Heart left ventricle (tissue), 13 donors: ENCODE measurements around the gene IGF1R.

Source experiments
- CTCF ChIP-seq, 12 donors: fragments of 200-600 bp; sonication (generic) in 4 of 12; IDR thresholded peaks; one replicate each; pipeline versions ENCODE4 v1.5.0 to v1.8.0; 2018 to 2022; ENCODE audit warnings: antibody characterized with exemption in 12 of 12, mild to moderate bottlenecking in 5 of 12
- POLR2A ChIP-seq, 2 donors: fragments of 450-650 bp; IDR thresholded peaks; one replicate each; pipeline ENCODE4 v1.6.1; 2017; ENCODE audit warnings: antibody characterized with exemption in 2 of 2, mild to moderate bottlenecking in 2 of 2, moderate library complexity in 2 of 2
- donor health status: ischemic (EF 13 %, LVEDD 7.1; RV severe dilation, severe dysfunction).
- donor health status: DM: no; HTN: yes; CAD: no.
- donor health status: DM: no; HTN: no; CAD: no.
- donor health status: ischemic (EF 25% LVEDD 6.9; RV normal size, moderate dysfunction).
- donor health status: ischemic (EF 25% LVEDD 5.7; RV mildly dilated, moderate dysfunction).
- donor health status: ischemic (EF 35%, LVEDD 5.7; RV mildly dilated, moderate dysfunction).
- donor health status: nonischemic (EF 11% LVEDD 7.7; RV severe dilation, severe dysfunction).
- donor health status: DM: yes; HTN: yes; CAD: no.
- donor health status: PGD.
- donor health status: ischemic (EF 29% LVEDD 5.4; RV normal size, mild dysfunction).
- donor health status: nonischemic (EF 23%, LVEDD 6.1; RV moderate dilation, normal function).

- TF ChIP-seq CTCF (IDR thresholded peaks at IDR 0.05) (no peak), POLR2A (IDR thresholded peaks at IDR 0.05) (no peak)
These were observed 271.9 kb downstream of the IGF1R start for GRCh38 chr15:98920091-98920880.
